Ectodermal cell (in vitro differentiated cells): Measurements from ENCODE around the gene MAP1LC3B2.

Experiments
- H3K27ac ChIP-seq: 2 replicates; pipeline ENCODE4 v1.7.0; 2013; ENCODE audit warnings: mild to moderate bottlenecking, low read depth, low read length; ENCODE audit not compliant: insufficient read depth, poor library complexity, severe bottlenecking
- H3K27me3 ChIP-seq: 2 replicates; pipeline ENCODE4 v1.7.0; 2013; ENCODE audit warnings: mild to moderate bottlenecking, low read length; ENCODE audit not compliant: insufficient read depth, control insufficient read depth, poor library complexity, severe bottlenecking
- H3K36me3 ChIP-seq: one replicate; pipeline ENCODE4 v1.7.0; 2013; ENCODE audit warnings: low read length; ENCODE audit not compliant: control insufficient read depth, insufficient read depth
- H3K4me1 ChIP-seq: one replicate; pipeline ENCODE4 v1.7.0; 2013; ENCODE audit warnings: low read length; ENCODE audit not compliant: control insufficient read depth, insufficient read depth
- H3K4me3 ChIP-seq: 2 replicates; pipeline ENCODE4 v1.7.0; 2013; ENCODE audit warnings: low read depth, low read length, control low read depth; ENCODE audit not compliant: insufficient read depth
- H3K9me3 ChIP-seq: 2 replicates; pipeline ENCODE4 v1.7.0; 2013; ENCODE audit warnings: mild to moderate bottlenecking, low read length, moderate library complexity; ENCODE audit not compliant: control insufficient read depth
- WGBS, 2 experiments: methylation state at CpG; one replicate each; pipeline ENCODE4 v1.1.7; 2013; ENCODE audit warnings: missing lambda C conversion rate in 2 of 2; 5-methylcytosine and 5-hydroxymethylcytosine counted together

Gene MAP1LC3B2

GRCh38 chr12:116592731-116593130 is 33.5 kb downstream of the MAP1LC3B2 start:
- 93 to 94% methylated on average over 8 of the region's 8 CpGs for WGBS, 2 experiments
- H3K27me3 ChIP-seq: no peaks in the 10 kb centered on the region
- no peak overlapping the region for H3K4me3 ChIP-seq
- no peaks in the 10 kb centered on the region for H3K4me1 ChIP-seq
- no peak overlapping the region for H3K27ac ChIP-seq
- H3K9me3 ChIP-seq: no peaks in the 10 kb centered on the region
- no peaks in the 10 kb centered on the region for H3K36me3 ChIP-seq

- 93% methylated on average over 12 of the region's 12 CpGs for WGBS, 2 experiments
- peaks cover 12% of the 10 kb centered on the region for H3K4me1 ChIP-seq
- H3K27me3 ChIP-seq: no peaks in the 10 kb centered on the region
- no peaks in the 10 kb centered on the region for H3K36me3 ChIP-seq
- H3K9me3 ChIP-seq: no peaks in the 10 kb centered on the region
- no peak overlapping the region for H3K27ac ChIP-seq
- no peak overlapping the region for H3K4me3 ChIP-seq
Measured at GRCh38 chr12:116594325-116595038, 35.3 kb downstream of the MAP1LC3B2 start.

GRCh38 chr12:116595186-116595585 is 36.0 kb downstream of the MAP1LC3B2 start:
- H3K27me3 ChIP-seq: no peaks in the 10 kb centered on the region
- H3K4me3 ChIP-seq: no peak overlapping the region
- no peak overlapping the region for H3K27ac ChIP-seq
- WGBS, 2 experiments: 0% methylated on average over 1 of the region's 1 CpG
- H3K9me3 ChIP-seq: no peaks in the 10 kb centered on the region
- no peaks in the 10 kb centered on the region for H3K36me3 ChIP-seq
- H3K4me1 ChIP-seq: peaks cover 12% of the 10 kb centered on the region

GRCh38 chr12:116595672-116596071 is 36.5 kb downstream of the MAP1LC3B2 start:
- Histone ChIP-seq H3K36me3 (no peaks in the 10 kb centered on the region), H3K27ac (no peak overlapping the region), H3K4me1 (peaks cover 12% of the 10 kb centered on the region), H3K4me3 (no peak overlapping the region), H3K9me3 (no peaks in the 10 kb centered on the region), H3K27me3 (no peaks in the 10 kb centered on the region)

GRCh38 chr12:116597886-116598285 is 38.7 kb downstream of the MAP1LC3B2 start:
- Histone ChIP-seq H3K4me1 (peaks cover 18% of the 10 kb centered on the region), H3K36me3 (no peaks in the 10 kb centered on the region), H3K27me3 (no peaks in the 10 kb centered on the region), H3K27ac (no peak overlapping the region), H3K4me3 (no peak overlapping the region), H3K9me3 (no peaks in the 10 kb centered on the region)
- 91 to 97% methylated on average over 1 of the region's 1 CpG for WGBS, 2 experiments

GRCh38 chr12:116598311-116599284 is 39.4 kb downstream of the MAP1LC3B2 start:
- 89% methylated on average over 22 of the region's 22 CpGs for WGBS, 2 experiments
- Histone ChIP-seq H3K27ac (no peak overlapping the region), H3K27me3 (no peaks in the 10 kb centered on the region), H3K36me3 (no peaks in the 10 kb centered on the region), H3K4me3 (no peak overlapping the region), H3K4me1 (peaks cover 18% of the 10 kb centered on the region), H3K9me3 (no peaks in the 10 kb centered on the region)

- H3K4me1 ChIP-seq: peaks cover 18% of the 10 kb centered on the region
- no peaks in the 10 kb centered on the region for H3K36me3 ChIP-seq
- no peaks in the 10 kb centered on the region for H3K9me3 ChIP-seq
- 29 to 30% methylated on average over 26 to 29 of the region's 30 CpGs for WGBS, 2 experiments
- no peaks in the 10 kb centered on the region for H3K27me3 ChIP-seq
- H3K27ac ChIP-seq: no peak overlapping the region
- no peak overlapping the region for H3K4me3 ChIP-seq
Measured at GRCh38 chr12:116599285-116600136, 40.3 kb downstream of the MAP1LC3B2 start.

GRCh38 chr12:116600959-116601918 is 42.1 kb downstream of the MAP1LC3B2 start:
- Histone ChIP-seq H3K9me3 (no peaks in the 10 kb centered on the region), H3K36me3 (no peaks in the 10 kb centered on the region)
- WGBS, 2 experiments: 86 to 93% methylated on average over 5 of the region's 5 CpGs

More at GRCh38 chr12:116600959-116601918, 42.1 kb downstream of the MAP1LC3B2 start:
- H3K27ac ChIP-seq: no peak overlapping the region
- H3K4me3 ChIP-seq: no peak overlapping the region
- H3K4me1 ChIP-seq: peaks cover 18% of the 10 kb centered on the region
- H3K27me3 ChIP-seq: no peaks in the 10 kb centered on the region
